Activated CD8-positive, alpha-beta memory T cell treated with anti-CD3 and anti-CD28 coated beads for 48 hours (primary cell): Measurements from ENCODE around the gene VIPAS39.
A peak's percentile ranks its signal among the peaks of the same experiment; 100 is the strongest.

Experiments used
- DNase-seq, 3 experiments: peaks; one replicate each; pipeline ENCODE4 v3.0.0-alpha.2; 2020; ENCODE audit warnings: low read depth in 2 of 3, low spot score in 2 of 3

VIPAS39 gene

DNA sequence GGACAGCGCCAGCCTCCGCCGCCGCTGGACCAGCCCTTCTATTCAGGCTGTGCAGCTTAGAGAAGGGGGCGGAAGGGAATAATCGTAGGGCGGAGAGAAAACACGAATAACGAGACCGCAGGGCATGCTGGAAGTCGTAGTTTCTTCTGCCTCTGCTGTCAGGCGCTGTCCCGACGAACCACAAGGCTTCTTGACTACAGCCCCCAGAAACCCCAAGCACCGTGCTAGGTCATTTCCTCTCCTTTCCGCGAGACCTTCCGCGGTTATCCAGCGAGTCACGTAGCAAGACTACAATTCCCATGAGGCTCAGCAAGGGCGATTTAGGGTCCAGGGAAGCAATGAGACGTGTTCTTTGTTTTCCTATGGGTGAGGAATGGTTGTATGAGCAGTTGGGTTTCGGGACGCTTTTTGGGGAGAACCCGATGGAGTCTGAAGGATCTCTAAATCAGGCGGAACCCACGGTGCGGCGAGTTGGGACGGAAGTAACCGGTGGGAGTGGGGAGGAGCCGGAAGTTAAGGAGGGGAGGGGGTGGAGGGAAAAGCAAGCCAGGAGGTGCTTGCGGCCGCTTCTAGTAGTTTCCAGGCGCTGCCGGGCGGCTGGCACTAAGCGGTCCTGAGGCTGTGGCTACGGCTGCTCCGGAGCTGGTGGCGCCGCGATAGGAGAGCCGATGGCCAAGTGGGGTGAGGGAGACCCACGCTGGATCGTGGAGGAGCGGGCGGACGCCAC lies at the start of gene VIPAS39, which contains the start of gene AHSA1:
Gene VIPAS39, minus strand, starts transcription at position 80 of the 727 bp plus-strand sequence. CDS start 3,499 bp downstream, outside the sequence.
Gene AHSA1, plus strand, starts transcription at position 572 of the 727 bp plus-strand sequence. Its CDS starts 97 bp downstream, at position 669.
- peak; percentile 79 to 86 (median 79) for DNase-seq

- DNase-seq: no peak
Observed at GRCh38 chr14:77505031-77505430, 47.6 kb upstream of the VIPAS39 start.

DNA sequence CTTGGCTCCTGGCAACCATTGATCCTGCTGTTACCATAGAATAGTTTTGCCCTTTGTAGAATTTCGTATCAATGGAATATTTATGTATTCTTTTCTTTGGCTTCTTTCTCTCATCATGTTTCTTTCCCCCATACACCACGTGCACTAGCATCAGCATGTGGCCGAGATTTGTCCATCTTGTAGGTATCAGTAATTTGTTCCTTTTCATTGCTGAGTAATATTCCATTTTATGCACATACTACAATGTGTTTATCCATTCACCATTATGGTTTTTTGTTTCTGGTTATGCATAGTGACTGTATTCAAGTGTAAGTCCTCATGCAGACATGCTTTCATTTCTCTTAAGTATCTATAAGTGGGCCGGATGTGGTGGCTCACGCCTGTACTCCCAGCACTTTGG lies 45.7 kb upstream of the VIPAS39 start:
- no peak for DNase-seq

GRCh38 chr14:77502109-77502782 lies 44.8 kb upstream of the VIPAS39 start:
- no peak for DNase-seq

- DNase-seq: no peak
Observed at GRCh38 chr14:77498984-77499527, 41.7 kb upstream of the VIPAS39 start.

DNA sequence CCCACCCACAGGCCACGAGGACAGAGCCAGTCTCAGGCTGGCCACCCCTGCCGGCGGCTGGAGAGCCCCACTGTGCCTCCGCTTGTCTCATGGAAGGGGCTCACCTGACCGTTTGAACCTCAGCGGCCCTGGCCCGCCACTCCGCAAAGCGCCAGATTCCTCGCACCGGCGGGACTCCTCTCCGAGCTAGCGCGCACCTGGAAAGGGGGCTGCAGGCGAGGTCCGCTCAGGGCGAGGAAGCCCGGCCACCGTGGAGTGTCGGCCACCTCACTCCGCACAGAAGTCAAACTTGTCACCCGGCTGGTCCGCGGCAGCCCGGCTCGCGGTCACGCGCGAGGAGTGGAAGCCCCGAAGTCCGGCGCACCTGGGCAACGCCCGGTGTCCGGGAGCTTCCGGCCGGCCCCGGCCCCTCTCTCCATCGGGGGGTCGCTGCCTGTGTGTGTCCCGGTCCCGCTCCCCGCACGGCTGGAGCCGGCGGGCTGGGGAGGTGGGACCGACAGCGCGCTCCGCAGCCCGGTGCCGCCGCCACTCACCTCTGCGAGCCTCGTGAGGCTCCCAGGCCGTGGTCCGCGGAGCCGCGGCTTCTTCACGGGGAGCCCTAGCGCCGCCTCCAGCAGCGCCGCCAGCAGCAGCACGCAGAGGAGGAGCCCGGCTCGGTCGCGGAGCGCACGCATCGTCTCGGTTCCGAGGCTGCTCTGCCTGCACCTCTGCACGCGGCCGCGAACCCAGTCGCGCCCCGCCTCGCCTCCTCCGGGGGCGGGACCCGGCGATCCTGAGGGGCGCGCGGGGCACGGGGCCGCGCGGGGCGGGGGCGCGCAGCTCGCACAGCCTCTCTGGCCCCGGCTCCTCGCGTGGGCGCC lies 40.9 kb upstream of the VIPAS39 start, which contains the start of gene ISM2:
Gene ISM2, minus strand, starts transcription at position 697 of the 860 bp plus-strand sequence. Its CDS starts 23 bp downstream, at position 674.
- peak in 1 of 3 experiments; percentile 16 for DNase-seq

- no peak for DNase-seq
Observed at GRCh38 chr14:77495334-77495733, 37.9 kb upstream of the VIPAS39 start.

DNA sequence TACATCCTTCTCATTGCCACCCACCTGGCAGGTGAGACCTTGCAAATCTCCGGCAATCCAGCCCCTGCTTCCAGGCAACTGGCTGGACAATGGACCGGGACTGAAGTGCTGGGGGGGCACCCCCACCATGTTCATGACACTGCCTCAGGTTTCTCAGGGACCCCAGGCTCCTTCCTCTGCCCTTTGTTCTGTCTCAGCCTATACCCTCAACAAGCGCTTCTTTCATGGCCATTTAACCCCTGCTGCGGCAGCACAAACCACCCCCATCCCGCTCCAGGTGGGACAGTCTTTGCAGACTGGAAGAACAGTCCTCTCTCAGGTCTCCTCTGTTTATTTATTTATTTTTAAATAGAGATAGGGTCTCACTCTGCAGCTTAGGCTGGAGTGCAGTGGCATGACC lies 33.7 kb upstream of the VIPAS39 start:
- no peak for DNase-seq

DNA sequence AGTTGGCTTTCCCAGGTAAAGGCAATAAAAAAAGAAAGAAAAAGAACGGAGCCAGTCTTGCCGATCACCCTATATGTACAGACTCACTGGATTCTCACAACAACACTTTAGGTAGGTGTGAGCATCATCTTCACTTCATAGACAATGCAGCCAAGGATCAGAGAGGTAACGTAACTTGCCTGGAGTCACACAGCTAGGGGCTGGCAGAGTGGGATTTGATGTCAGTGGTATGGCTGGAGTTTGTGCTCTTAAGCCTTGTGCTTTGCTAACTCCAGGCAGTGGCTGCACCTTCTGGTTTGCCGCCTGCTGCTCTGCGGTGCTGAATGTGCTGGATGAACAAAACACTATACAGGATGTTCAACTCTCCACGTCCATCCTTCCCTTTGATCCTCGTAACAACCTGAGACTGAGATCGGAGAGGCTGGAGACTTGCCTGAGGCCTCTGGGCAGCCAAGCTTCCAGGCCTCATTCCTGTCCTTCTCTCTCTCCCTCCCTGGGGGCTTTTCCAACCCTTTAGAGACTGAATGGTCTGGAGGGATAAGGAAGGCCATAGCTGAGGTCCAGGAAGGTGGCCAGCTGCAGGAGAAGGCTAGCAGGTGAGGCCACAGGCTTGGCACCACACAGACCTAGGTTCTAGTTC lies 33.1 kb upstream of the VIPAS39 start:
- no peak for DNase-seq

- no peak for DNase-seq
Observed at GRCh38 chr14:77489041-77489440, 31.6 kb upstream of the VIPAS39 start.

GRCh38 chr14:77488558-77488957 lies 31.2 kb upstream of the VIPAS39 start:
- no peak for DNase-seq

GRCh38 chr14:77485901-77486678 lies 28.7 kb upstream of the VIPAS39 start:
- DNase-seq: no peak

DNA sequence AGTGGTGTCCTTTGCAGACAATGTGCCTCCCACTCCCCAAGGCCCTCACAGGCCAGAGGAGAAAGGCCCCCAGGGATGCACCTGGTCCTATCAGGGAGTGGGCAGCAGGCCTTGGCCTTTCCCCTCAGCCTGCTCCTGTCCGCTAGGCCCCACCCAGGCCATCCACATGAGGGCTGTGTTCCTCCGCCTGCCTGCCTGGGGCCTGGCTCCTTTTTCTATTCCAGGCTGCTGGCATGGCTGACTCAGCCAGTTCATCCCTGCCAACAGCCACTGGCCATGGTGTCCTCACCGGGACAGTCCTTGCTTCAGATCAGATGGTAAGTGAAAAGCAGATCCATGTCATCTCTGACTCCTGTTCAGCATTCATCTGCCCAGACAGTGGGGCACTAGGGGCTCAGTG lies 27.9 kb upstream of the VIPAS39 start:
- no peak for DNase-seq

DNA sequence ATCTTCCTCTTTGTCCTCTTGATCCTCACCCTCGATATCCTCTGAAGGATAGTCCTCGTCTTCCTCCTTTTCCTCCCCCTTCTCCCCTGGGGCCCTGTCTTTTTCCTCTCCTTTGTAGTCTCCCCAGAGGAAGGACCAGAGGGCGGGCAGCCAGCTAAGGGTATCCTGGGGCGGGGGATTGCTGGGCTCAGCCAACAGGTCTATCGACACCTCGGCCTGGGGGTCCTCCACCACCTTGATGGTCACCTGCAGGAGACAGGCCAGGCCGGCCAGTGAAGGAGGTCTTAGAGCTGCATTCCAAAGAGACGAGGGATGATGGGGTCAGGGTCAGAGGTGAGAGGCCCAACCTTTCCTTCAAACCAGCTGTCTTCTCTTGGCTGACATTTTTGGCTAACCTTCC lies 25.0 kb upstream of the VIPAS39 start:
- no peak for DNase-seq

DNA sequence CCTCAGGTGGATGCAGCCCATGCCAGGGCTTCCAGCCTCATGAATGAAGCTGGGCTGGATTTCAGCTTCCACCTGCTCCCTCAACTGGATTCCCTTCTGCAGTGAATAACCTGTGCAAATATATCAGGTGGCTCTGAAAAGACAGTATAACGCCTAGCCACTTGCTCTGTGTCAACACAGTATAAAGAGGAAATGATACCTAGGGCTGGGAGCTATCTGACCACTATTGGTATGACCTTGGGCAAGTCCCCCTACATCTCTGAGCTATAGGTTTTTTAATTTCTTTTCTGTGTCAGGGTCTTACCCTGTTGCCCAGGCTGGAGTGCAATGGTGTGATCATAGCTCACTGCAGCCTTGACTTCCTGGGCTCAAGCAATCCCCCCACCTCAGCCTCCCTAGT lies 21.4 kb upstream of the VIPAS39 start:
- no peak for DNase-seq

- DNase-seq: no peak
Observed at GRCh38 chr14:77478029-77478428, 20.6 kb upstream of the VIPAS39 start.

DNA sequence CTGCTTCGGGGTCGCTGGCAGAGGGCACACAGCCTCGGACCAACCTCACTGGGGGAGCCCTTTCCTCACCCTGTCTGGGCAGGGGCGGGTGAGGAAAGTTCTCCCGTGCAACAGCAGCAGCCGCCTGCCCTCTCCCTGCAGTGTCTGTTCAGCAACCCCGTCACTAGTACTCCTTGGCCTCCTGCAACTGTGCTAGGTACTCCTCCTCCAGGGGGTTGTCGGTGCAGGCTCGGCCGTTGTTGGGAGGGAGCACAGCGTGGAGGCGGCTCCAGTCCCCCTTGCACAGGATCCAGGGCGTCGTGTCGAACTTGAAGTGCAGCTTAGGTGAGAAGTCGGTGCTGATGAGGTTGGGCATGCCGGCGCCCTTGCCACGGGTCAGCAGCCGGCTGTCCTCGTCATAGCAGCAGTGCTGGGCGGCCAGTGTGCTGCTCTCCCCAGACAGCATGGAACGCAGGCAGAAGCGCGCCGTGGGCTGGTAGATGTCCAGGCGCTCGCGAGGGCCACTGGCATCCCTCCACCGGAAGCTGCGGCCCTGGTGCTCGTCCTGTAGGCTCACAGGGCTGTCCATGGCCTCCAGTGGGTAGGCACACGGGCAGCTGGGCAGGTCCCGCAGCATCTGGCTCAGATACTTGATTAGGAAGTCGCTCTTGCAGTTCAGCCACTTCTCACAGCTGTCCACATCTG lies 18.2 kb upstream of the VIPAS39 start:
- no peak for DNase-seq

DNA sequence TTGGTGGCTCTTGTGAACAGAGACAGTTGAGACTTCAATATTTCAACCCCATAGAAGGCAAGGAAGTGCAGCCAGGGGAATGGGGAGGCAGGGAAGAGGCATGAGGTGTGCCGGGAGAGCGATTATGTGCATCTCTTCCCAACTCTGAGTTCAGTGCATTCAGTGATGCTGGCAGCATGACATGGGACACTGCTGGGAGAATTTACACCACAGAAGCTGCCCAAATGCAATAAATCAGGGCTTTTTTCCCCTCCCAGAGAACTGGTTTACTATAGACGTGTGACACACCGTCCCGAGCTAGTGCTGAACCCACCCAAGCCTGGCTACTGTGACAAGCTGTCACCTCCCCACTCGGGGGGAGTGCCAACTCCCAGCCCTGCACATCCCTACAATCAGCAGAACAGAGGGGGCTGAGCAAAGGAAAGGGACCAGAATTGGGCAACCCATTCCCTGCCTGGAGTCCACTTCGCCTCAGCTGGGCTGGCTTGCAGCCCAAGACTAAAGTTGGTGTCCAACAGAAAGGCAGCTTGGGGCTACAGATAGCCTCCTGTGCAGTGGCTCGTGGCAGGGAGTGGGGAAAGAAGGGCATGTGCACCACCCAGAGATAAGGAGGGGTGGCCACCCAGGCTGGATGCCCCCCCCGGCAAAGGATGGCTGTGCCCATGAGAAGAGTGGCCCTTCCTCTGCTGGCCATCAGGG lies 17.2 kb upstream of the VIPAS39 start:
- no peak for DNase-seq

GRCh38 chr14:77473921-77474320 lies 16.5 kb upstream of the VIPAS39 start:
- DNase-seq: no peak
